Muscle layer of colon (tissue), 2 donors: ENCODE measurements around the gene MSI2.

Experiments used
- H3K27ac ChIP-seq: one replicate; pipeline ENCODE4 v1.7.0; 2013; ENCODE audit warnings: low read depth, mild to moderate bottlenecking, low read length, moderate library complexity
- H3K27me3 ChIP-seq, 2 donors: one replicate each; pipeline ENCODE4 v1.7.0; 2013; ENCODE audit warnings: low read length in 2 of 2, mild to moderate bottlenecking in 2 of 2; ENCODE audit not compliant: insufficient read depth in 2 of 2, control insufficient read depth in 1 of 2
- H3K36me3 ChIP-seq: one replicate; pipeline ENCODE4 v1.7.0; 2013; ENCODE audit warnings: mild to moderate bottlenecking, low read length; ENCODE audit not compliant: insufficient read depth
- H3K4me1 ChIP-seq: one replicate; pipeline ENCODE4 v1.7.0; 2013; ENCODE audit warnings: mild to moderate bottlenecking, low read length; ENCODE audit not compliant: insufficient read depth
- H3K4me3 ChIP-seq, 2 donors: one replicate each; pipeline ENCODE4 v1.7.0; 2013; ENCODE audit warnings: low read length in 2 of 2, low read depth in 1 of 2, mild to moderate bottlenecking in 1 of 2, moderate library complexity in 1 of 2
- H3K9ac ChIP-seq: one replicate; pipeline ENCODE4 v1.7.0; 2013; ENCODE audit warnings: low read length
- H3K9me3 ChIP-seq: one replicate; pipeline ENCODE4 v1.7.0; 2013; ENCODE audit warnings: mild to moderate bottlenecking, low read length
- donor health status: abdominal sarcoma.
- donor health status: Adenocarcinoma of cecum.

Gene MSI2

DNA sequence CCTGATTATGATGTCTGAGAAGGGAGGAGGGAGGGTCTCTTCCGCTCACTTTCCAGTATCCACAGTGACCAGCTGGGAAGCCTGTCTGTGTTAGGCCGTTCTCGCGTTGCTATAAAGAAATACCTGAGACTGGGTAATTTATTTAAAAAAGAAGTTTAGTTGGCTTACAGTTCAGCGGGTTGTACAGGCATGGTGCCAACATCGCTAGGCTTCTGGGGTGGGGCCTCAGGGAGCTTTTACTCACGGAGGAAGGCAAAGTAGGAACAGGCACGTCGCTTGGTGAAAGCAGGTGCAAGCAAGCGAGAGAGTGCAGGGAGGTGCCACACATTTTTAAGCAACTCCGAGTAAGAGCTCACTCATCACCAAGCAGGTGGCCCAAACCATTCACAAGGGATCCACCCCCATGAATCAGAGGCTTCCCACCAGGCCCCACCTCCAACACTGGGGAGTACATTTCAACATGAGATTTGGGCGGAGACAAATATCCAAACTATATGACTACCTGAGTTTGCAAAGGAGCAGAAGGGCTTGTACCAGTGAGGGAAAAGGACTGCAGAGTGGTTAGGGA is 351.3 kb downstream of the MSI2 start:
- Histone ChIP-seq H3K4me3 (no peak overlapping the region), H3K36me3 (no peaks in the 10 kb centered on the region), H3K9ac (no peak overlapping the region), H3K27ac (no peak overlapping the region), H3K27me3 (no peaks in the 10 kb centered on the region), H3K4me1 (peaks cover 25% of the 10 kb centered on the region), H3K9me3 (no peaks in the 10 kb centered on the region)

DNA sequence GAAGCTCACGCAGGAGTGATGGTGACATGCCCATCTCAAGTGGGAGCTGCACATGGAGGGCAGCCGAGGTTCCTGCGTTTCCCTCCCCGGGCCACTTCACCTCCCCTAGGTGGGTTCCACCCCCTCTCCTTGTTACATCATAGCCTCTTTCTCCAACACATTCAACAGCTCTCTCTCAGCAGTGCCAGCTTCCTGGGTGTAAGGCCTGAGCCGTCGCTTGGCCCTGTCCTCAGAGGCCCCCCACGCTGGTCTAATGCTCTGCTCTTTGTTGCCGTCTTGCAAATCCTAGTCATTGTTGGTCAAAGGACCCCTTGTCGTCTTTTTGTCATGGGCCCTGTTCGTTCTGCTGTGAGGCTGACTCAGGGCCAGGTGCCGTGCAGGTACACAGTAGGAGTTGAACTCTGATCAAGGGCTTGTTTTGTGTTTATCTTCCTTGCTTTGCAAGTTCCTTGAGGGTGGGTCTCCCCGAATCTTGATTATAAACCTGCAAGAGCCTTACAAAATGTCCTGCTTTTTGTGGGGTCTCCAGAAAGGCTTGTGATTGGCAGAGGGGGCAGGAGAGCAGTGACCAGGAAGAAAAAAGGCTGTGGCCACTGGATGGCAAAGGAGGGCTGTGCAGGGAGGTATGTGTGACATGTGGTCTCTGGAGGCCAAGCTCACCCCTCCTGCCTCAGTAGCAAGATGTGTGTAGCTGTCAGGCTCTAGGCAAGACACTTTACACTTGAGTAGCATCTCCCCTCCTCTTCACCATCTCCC is 352.2 kb downstream of the MSI2 start:
- Histone ChIP-seq H3K27ac (no peak overlapping the region), H3K36me3 (no peaks in the 10 kb centered on the region), H3K9ac (no peak overlapping the region), H3K4me1 (peaks cover 25% of the 10 kb centered on the region), H3K9me3 (no peaks in the 10 kb centered on the region), H3K4me3 (no peak overlapping the region), H3K27me3 (no peaks in the 10 kb centered on the region)

DNA sequence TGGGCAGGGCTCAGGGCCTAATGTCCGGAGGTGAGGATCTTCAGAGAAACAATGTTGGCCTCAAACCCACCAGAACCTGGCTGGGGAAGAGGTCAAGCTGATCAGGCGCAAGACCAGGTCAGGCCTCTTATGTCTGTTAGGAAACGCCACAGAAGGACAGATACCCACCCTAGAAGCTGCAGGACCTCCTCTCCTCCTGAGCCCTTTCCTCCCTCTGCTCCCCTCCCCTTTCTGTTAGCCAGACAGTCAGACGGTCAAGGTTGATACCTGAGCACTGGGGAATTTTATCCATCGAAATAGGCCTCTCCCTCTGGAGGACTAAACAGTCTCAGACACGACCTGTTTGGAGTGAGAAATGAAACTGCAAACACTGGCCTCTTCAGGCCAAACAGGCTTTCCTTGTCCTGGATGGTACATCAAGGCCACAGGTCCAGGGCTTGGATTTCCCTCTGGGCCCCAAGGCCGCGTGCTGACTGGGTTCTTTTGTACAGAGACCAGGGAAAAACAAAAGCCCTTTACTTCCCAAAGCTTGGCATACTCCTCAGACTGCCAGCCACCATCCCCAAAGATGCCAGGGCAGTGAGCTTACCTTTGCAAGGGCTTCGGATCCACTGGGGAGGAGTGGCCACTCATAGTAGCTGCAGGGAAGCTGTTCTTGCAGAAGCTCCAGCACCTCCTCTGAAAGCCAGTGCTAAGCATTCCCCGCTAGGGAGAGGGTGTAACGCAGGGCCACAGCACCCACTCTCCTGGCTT is 353.0 kb downstream of the MSI2 start:
- Histone ChIP-seq H3K36me3 (no peaks in the 10 kb centered on the region), H3K9ac (no peak overlapping the region), H3K9me3 (no peaks in the 10 kb centered on the region), H3K27me3 (no peaks in the 10 kb centered on the region), H3K27ac (no peak overlapping the region), H3K4me1 (peaks cover 23% of the 10 kb centered on the region), H3K4me3 (no peak overlapping the region)

DNA sequence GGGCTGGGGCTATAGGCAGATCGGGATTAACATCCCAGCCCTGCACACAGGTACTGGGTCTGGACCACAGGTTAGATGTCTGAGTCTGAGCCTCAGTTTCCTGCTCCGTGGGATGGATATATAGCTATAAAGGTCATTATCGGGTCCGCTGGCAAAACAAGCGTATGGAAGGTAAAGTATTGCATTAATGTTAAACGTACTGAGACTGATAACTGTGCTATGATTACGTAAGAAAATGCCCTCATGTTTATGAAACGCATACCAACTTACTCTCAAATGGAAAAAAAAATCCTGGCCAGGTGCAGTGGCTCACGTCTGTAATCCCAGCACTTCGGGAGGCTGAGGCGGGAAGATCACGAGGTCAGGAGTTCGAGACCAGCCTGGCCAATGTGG is 353.6 kb downstream of the MSI2 start:
- Histone ChIP-seq H3K27me3 (no peaks in the 10 kb centered on the region), H3K9me3 (no peaks in the 10 kb centered on the region), H3K27ac (no peak overlapping the region), H3K9ac (no peak overlapping the region), H3K4me3 (no peak overlapping the region), H3K4me1 (peaks cover 17% of the 10 kb centered on the region), H3K36me3 (no peaks in the 10 kb centered on the region)

DNA sequence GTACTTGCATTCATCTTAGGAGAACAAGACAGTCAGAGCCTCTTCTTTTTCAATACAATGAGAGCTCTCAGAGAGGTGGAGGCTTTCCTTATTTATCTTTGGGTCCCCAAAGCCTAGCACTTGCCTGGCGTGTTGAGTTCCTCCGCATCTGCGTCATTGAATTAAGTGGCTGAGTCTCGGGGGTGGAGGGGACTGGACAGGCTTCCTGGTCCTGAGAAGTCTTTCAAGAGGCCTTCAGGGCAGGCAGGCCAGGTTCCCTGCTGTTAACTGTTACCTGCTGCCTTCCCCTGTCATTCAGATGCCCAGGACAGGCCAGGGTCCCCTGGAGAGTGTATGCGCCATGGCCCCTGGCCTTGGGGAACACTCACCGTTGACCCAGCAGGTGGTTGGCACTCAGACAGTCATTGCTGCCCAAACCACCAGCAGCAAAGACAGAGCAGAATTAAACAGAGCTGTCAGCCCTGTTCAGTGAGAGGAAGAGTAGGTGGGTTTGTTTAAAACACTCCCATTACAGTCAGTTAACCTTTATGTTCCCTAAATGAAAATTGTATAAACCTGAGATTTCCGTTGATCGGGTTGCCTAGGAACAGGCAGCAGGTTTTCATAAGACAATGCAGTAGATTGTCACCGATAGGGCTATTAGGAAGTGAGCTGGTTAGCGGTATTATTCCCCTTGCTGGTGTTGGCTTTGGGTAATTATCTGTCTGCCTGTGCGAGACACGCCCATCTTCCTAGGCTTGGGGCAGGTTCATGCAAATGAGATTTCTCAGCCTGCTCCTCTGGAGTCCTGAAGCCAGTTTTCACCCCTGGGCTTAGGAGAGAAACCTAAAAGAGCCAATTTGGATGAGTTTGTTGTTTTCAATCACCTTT is 356.1 kb downstream of the MSI2 start:
- no peak overlapping the region for H3K27ac ChIP-seq
- no peaks in the 10 kb centered on the region for H3K27me3 ChIP-seq

DNA sequence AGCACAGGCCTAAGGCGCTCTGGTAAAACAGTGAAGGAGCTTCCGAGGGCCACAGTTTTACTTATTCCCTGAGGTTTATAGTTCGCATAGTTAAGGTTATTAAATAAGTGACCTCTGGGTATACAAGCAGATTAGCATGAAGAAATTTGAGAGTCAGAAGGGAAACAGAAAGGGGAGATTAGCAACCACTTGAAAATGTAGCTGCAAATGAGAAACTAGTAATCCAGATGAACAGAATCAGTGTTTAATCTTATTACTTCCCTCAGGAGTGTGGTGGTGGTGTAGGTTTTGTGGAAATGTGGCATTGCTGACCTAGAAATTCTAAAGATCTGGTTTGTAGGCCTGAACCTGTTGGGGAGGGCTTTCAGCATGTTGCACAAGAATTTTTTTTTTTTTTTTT is 358.4 kb downstream of the MSI2 start:
- peaks cover 6% of the 10 kb centered on the region for H3K36me3 ChIP-seq
- H3K4me1 ChIP-seq, result no peaks in the 10 kb centered on the region
- no peak overlapping the region for H3K4me3 ChIP-seq
- no peaks in the 10 kb centered on the region for H3K27me3 ChIP-seq
- no peaks in the 10 kb centered on the region for H3K9me3 ChIP-seq
- no peak overlapping the region for H3K9ac ChIP-seq
- no peak overlapping the region for H3K27ac ChIP-seq

More for the DNA sequence above, 356.1 kb downstream of the MSI2 start:
- Histone ChIP-seq H3K4me3 (no peak overlapping the region), H3K36me3 (peaks cover 6% of the 10 kb centered on the region), H3K9ac (no peak overlapping the region), H3K9me3 (no peaks in the 10 kb centered on the region), H3K4me1 (no peaks in the 10 kb centered on the region)

DNA sequence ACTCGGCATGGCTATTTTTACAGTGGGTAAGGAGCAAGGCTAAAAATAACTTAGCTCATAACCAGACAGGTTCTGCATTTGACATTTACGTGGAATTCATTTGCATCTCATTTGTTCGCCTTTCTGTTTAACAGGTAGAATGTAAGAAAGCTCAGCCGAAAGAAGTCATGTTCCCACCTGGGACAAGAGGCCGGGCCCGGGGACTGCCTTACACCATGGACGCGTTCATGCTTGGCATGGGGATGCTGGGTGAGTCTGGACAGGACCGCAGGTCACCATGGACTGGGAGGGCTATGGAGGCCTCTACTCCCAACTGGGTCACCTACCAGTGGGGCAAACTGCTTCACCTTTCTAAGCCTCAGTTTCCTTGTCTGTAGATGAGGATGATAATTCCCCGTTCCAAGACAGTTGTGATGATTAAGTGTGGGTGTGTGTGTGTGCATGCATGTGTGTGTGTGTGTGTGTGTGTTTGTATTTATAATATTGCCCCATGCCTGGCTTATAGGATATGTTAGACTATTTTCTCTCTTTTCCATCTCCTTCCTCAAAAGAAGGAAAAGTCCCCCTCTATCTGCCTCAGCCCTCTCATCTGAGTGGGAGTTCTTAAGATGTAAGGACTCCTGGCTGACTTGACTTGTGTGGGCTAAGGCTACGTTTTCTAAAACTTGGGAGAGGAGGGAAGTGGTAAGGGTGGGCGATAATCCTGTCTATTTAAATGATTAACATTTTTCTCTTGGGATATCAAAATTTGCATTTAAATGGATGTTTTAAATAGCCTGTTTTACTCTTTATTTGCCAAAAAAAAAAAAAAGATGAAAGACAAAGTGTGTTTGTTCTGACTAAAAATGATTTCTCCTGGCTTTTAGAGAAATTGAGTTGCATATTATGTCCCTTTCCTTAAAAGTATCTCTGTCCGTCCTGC is 359.8 kb downstream of the MSI2 start:
- Histone ChIP-seq H3K4me3 (no peak overlapping the region), H3K27ac (no peak overlapping the region)

DNA sequence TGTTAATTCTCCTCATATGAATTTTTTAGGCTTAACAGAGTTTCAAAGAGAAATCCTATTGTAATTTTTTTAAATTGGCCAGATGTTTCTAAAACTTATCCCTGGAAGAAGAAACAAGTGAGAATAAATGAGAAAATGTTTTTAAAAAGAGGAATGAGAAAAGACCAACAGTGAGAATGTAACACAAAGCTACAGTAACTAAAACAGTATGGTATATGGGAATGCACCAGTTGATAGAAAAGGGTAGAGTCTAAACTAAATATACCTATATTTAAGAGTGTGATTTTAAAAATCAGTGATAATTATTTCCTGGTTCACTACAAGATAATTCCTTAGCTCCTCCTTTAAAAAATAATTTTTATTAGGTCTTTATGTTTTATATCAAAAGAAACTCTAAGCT is 360.9 kb downstream of the MSI2 start:
- H3K4me3 ChIP-seq, result no peak overlapping the region
- no peaks in the 10 kb centered on the region for H3K4me1 ChIP-seq
- H3K27ac ChIP-seq, result no peak overlapping the region
- H3K9ac ChIP-seq, result no peak overlapping the region
- H3K9me3 ChIP-seq, result no peaks in the 10 kb centered on the region
- peaks cover 6% of the 10 kb centered on the region for H3K36me3 ChIP-seq
- no peaks in the 10 kb centered on the region for H3K27me3 ChIP-seq

More for the DNA sequence above, 359.8 kb downstream of the MSI2 start:
- no peaks in the 10 kb centered on the region for H3K9me3 ChIP-seq
- H3K9ac ChIP-seq, result no peak overlapping the region
- no peaks in the 10 kb centered on the region for H3K27me3 ChIP-seq
- H3K36me3 ChIP-seq, result peaks cover 6% of the 10 kb centered on the region
- no peaks in the 10 kb centered on the region for H3K4me1 ChIP-seq

DNA sequence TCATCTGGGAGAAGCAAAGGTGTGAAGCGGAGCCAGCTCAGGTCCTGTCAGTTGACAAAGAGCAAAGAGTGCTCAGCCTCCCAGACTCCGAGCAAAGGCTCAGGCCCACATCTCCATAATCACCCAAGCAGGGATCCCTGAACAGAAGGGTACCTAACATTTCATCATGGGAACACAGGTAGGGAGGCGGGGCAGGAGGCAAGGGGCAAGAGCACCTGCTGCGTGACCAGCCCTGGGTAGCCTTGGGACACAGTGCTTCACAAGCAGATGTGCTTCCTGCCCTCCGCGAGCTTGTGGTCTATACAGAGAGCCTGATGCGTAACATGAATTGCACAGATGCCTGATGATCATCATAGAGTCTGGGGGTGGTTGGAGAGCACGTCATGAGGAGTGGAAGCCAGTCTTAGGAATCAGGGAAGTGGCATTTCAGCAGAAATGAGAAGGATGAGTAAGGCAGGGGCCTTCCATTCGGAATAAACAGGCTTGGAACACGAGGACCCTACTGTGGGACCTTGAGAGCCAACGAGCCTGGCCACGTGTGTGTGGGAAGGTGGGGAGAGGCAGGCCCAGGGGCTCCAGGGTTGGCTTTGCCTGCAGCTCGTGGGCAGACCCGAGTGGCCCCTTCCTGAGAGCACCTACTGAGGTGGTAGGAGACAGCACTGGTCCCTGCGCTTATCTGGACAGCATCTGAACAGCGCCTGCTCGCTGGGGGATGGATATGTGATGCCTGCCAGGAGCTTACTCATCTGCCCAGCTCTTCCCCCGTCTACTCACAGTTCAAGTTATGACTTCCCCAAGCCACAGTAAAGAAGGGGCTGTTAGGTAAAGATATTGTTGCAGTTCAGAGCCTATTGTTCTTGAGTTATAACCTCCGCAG is 363.0 kb downstream of the MSI2 start:
- H3K4me1 ChIP-seq, result no peaks in the 10 kb centered on the region
- H3K9ac ChIP-seq, result no peak overlapping the region
- H3K4me3 ChIP-seq, result no peak overlapping the region
- no peaks in the 10 kb centered on the region for H3K9me3 ChIP-seq
- H3K36me3 ChIP-seq, result peaks cover 6% of the 10 kb centered on the region
- no peaks in the 10 kb centered on the region for H3K27me3 ChIP-seq
- no peak overlapping the region for H3K27ac ChIP-seq

DNA sequence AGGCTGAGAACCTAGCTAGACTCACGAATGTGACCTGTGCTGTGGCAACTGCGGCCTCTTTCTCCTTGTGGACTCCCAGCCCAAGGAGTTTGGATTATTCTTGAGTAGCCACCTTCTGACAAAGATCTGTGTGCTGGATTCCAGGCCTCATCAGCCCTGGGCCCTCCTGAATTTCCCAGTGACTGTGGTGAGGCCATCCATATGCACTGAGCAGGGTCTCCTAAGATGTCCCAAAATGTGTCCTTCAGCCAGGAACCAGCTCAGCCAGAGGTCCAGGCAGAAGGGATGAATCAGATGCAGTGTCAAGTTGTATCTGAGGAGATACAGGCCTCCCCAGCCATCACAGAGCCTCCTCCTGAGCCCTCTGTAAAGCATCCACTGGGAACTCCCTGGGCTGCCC is 364.3 kb downstream of the MSI2 start:
- H3K4me3 ChIP-seq, result no peak overlapping the region
- no peaks in the 10 kb centered on the region for H3K4me1 ChIP-seq
- H3K27me3 ChIP-seq, result no peaks in the 10 kb centered on the region
- H3K9ac ChIP-seq, result no peak overlapping the region
- H3K9me3 ChIP-seq, result no peaks in the 10 kb centered on the region
- H3K27ac ChIP-seq, result no peak overlapping the region
- peaks cover 5% of the 10 kb centered on the region for H3K36me3 ChIP-seq
